Pancreas (tissue), 10 donors: ENCODE measurements around the gene CHAF1A. TPM values are rescaled to one million over a fixed set of nuclear protein-coding genes. Genes with fewer than 3 reads are reported as not detected.

Experiments
- ATAC-seq, 4 donors: fragments of 200-7000 bp; cut with Tn5 transposase; one replicate each; pipeline versions ENCODE4 v1.8.0 to v1.9.1; 2020; ENCODE audit warnings: mild to moderate bottlenecking in 4 of 4, moderate library complexity in 4 of 4
- DNase-seq, 6 donors: peaks; one replicate each; pipeline ENCODE4 v3.0.0-alpha.2; 2020
- FAIRE-seq: peaks from 2 replicates; lab custom pipeline; 2012; peaks lifted over from hg19 to GRCh38; lab: Jason Lieb, UNC
- H3K27ac ChIP-seq, 4 donors: fragments of 200-600 bp; sonication (generic); 1 replicate in 3 of 4; 2 replicates in 1 of 4; pipeline versions ENCODE4 v1.5.0 to v1.8.0; 2020
- H3K27me3 ChIP-seq, 4 donors: fragments of 200-600 bp; one replicate each; pipeline ENCODE4 v1.8.0; 2021
- H3K36me3 ChIP-seq, 3 donors: fragments of 200-600 bp; sonication (generic) in 1 of 3; one replicate each; pipeline versions ENCODE4 v1.5.0 to v1.8.0; 2020 to 2021
- H3K4me1 ChIP-seq, 3 donors: fragments of 200-600 bp; one replicate each; pipeline ENCODE4 v1.8.0; 2021
- H3K4me3 ChIP-seq, 4 donors: fragments of 200-600 bp; sonication (generic) in 2 of 4; one replicate each; pipeline versions ENCODE4 v1.5.0 to v1.8.0; 2020 to 2021
- H3K9me3 ChIP-seq, 4 donors: fragments of 200-600 bp; one replicate each; pipeline ENCODE4 v1.8.0; 2021
- CTCF ChIP-seq, 4 donors: fragments of 200-600 bp; sonication (generic) in 3 of 4; IDR thresholded peaks; one replicate each; pipeline versions ENCODE4 v1.5.0 to v1.8.0; 2021; ENCODE audit warnings: antibody characterized with exemption in 4 of 4
- WGBS, 2 donors: extraction: QIAGEN DNeasy Blood & Tissue Kit; methylation state at CpG; one replicate each; pipeline ENCODE4 v1.1.7; 2013; 5-methylcytosine and 5-hydroxymethylcytosine counted together
- intact Hi-C, 3 donors: fragments of 100-400 bp; cut with DNase I; formaldehyde crosslinking; loops; one replicate each; pipeline versions ENCODE4 v1.11.1 to v1.14.2; 2022
- polyA plus RNA-seq, 2 donors: library from polyadenylated mRNA; stranded (reverse); fragments of 200-250 nt; gene quantifications; one replicate each; pipeline ENCODE4 v1.2.3, GENCODE V29; 2013
- total RNA-seq, 6 donors: library from RNA; stranded (reverse); fragmentation: NEBNext Ultra II Directional in 4 of 6; extraction: Animal tissue kit (Norgen Biotek cat#: 25700) in 4 of 6; gene quantifications; one replicate each; pipeline versions ENCODE4 v1.2.1 to v1.2.4, GENCODE V29; 2021 to 2023
- donor health status: healthy with polysubstance abuse.
- donor health status: DM: no; HTN: no; CAD: no; lungs with moderate emphysema.
- donor health status: DM: no; HTN: no; CAD: no.
- donor health status: control.
- donor health status: control.
- donor health status: Bipolar disorder and iron deficiency.
- donor health status: DM: yes; HTN: yes; CAD: no.
- donor health status: DM: no; HTN: no; CAD: no.
- donor health status: DM: no; HTN: no; CAD: no.
- donor health status: DM: yes; HTN: yes; CAD: no.

The CHAF1A gene
- total and polyA plus RNA-seq, 8 donors = 2.8 to 5.0 (median 3.9) TPM

DNA sequence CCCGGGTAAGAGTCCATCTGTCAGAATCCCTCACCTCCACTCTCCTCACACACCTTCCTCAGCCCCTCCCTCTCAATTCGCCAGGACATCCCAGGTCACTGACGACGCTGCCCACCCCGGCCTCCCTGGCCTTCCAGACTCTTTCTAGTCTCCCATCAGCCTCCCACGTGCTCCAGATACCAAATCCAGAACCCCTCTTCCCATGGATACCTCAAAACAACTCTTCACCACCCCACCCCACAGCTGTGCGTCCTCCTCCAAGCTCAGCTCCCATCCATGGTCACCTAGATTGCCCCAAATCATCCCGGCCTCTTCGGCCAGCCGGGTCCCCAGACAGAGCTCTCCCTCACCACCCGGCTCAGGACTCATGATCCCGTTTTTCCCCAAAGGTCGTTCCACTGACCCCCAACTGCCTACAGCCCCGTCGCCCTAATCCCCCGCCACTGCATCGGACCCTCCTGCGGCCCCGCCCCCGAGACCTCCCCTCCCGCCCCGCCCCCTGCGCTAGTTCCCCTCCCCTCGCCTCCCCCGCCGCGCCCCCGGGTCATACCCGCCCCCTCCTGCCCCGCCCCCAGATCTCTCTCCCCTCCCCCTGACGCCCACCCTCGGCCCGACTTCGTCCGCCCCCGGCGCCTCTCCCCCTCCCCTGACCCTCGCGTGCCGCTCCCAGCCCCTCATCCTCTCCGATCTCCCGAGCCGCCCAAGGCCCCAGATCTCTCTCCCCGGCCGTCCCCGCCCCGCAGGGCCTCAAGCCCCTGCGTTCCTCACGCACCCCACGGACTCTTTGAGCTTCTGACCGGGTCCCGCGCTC is 54.6 kb downstream of the CHAF1A start:
- intact Hi-C loops = no loop called here
- ATAC-seq (peak; percentile 35 to 49 (median 48)), DNase-seq (peak in 2 of 6 donors; percentile 74 to 83), FAIRE-seq (no peak)
- Histone ChIP-seq H3K9me3 (no peaks in the 10 kb centered on the region), H3K27me3 (no peaks in the 10 kb centered on the region), H3K4me1 (peaks cover 0 to 10% (median 3%) of the 10 kb centered on the region in 3 donors), H3K36me3 (peaks cover 0 to 15% (median 12%) of the 10 kb centered on the region in 3 donors), H3K4me3 (peak overlapping the region; percentile 35 to 58 (median 50)), H3K27ac (peak overlapping the region in 3 of 4 donors; percentile 64 to 70 (median 64))
- TF ChIP-seq CTCF (IDR thresholded peaks at IDR 0.05) = no peak
- 2% methylated on average over 29 to 41 of the region's 53 CpGs for WGBS, 2 donors

GRCh38 chr19:4457654-4458395 is 55.4 kb downstream of the CHAF1A start, which contains the start of gene UBXN6:
Gene UBXN6, minus strand, starts transcription at chr19:4457794. Its CDS starts 97 bp downstream, at chr19:4457697.
- intact Hi-C loops = no loop called here
- peak within 1 kb of the TSS; percentile 35 to 58 (median 50) for H3K4me3 ChIP-seq
- peaks cover 0 to 7% (median 4%) of the 10 kb centered on the region in 3 donors for H3K36me3 ChIP-seq
- peak within 1 kb of the TSS in 3 of 4 donors; percentile 64 to 70 (median 64) for H3K27ac ChIP-seq
- ATAC-seq (peak; percentile 93 to 95 (median 94)), DNase-seq (peak; percentile 94 to 99 (median 98)), FAIRE-seq (no peak)
- H3K9me3 ChIP-seq = no peaks in the 10 kb centered on the region
- H3K4me1 ChIP-seq = peaks cover 0 to 10% (median 3%) of the 10 kb centered on the region in 3 donors
- H3K27me3 ChIP-seq = no peaks in the 10 kb centered on the region
- 9 to 10% methylated on average over 47 to 52 of the region's 52 CpGs for WGBS, 2 donors
- TF ChIP-seq CTCF (IDR thresholded peaks at IDR 0.05) = no peak

DNA sequence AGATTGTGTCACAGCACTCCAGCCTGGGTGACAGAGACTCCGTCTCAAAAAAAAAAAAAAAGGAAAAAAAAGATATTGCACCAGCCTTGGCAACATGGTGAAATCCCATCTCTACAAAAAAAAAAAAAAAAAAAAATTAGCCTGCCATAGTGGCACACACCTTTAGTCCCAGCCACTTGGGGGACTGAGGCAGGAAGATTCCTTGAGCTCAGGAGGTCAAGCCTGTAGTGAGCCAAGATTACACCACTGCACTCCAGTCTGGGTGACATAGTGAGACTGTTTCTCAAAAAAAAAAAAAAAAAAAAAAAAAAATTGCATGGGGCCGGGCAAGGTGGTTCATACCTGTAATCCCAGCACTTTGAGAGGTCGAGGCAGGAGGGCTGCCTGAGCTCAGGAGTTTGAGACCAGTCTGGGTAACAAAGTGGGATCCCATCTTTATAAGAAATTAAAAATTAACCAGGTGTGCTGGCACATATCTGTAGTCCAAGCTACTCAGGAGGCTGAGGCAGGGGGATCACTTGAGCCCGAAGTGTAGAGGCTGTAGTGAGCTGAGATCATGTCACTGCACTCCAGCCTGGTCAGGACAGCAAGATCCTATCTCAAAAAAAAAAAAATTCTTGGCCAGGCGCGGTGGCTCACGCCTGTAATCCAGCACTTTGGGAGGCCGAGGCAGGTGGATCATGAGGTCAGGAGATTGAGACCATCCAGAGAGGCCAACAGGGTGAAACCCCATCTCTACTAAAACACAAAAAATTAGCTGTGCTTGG is 62.6 kb downstream of the CHAF1A start:
- 71 to 76% methylated on average over 8 of the region's 8 CpGs for WGBS, 2 donors
- Histone ChIP-seq H3K27me3 (no peaks in the 10 kb centered on the region), H3K4me3 (no peak overlapping the region), H3K27ac (no peak overlapping the region), H3K36me3 (no peaks in the 10 kb centered on the region), H3K4me1 (no peaks in the 10 kb centered on the region), H3K9me3 (no peaks in the 10 kb centered on the region)
- ATAC-seq (no peak), DNase-seq (no peak), FAIRE-seq (no peak)
- TF ChIP-seq CTCF (IDR thresholded peaks at IDR 0.05) = no peak
- intact Hi-C loops = no loop called here

- WGBS, 2 donors = 89 to 96% methylated on average over 3 of the region's 3 CpGs
- Histone ChIP-seq H3K27ac (no peak overlapping the region), H3K27me3 (no peaks in the 10 kb centered on the region), H3K4me3 (no peak overlapping the region), H3K4me1 (no peaks in the 10 kb centered on the region), H3K36me3 (no peaks in the 10 kb centered on the region), H3K9me3 (no peaks in the 10 kb centered on the region)
- DNase-seq (no peak), ATAC-seq (no peak), FAIRE-seq (no peak)
- no peak for TF ChIP-seq CTCF (IDR thresholded peaks at IDR 0.05)
- intact Hi-C loops = no loop called here
Observed at GRCh38 chr19:4467835-4468234, 65.4 kb downstream of the CHAF1A start.
